Skeletal muscle cell (primary cell): ENCODE data around the gene DEGS1.
A peak's percentile ranks its signal among the peaks of the same experiment; 100 is the strongest.

ENCODE experiments used
- DNase-seq: peaks from one replicate; pipeline ENCODE4 v3.0.0-alpha.2; 2010; ENCODE audit warnings: low read depth
- H3K4me3 ChIP-seq: 2 replicates; pipeline ENCODE4 v1.5.1; 2011; ENCODE audit warnings: low read depth, mild to moderate bottlenecking, control low read depth, low read length, moderate library complexity

The DEGS1 gene

GRCh38 chr1:224178894-224179293 lies 4.1 kb upstream of the DEGS1 start:
- DNase-seq, result no peak
- H3K4me3 ChIP-seq, result no peak overlapping the region

GRCh38 chr1:224180783-224181452 lies 2.1 kb upstream of the DEGS1 start:
- H3K4me3 ChIP-seq, result no peak overlapping the region
- no peak for DNase-seq

GRCh38 chr1:224181453-224181810 lies 1.6 kb upstream of the DEGS1 start:
- H3K4me3 ChIP-seq, result no peak overlapping the region

GRCh38 chr1:224182057-224182865 lies 779 bp upstream of the DEGS1 start:
- DNase-seq, result no peak

More at GRCh38 chr1:224181453-224181810, 1.6 kb upstream of the DEGS1 start:
- no peak for DNase-seq

GRCh38 chr1:224183591-224184312 lies 712 bp downstream of the DEGS1 start:
- H3K4me3 ChIP-seq, result peak overlapping the region; percentile 72
- no peak for DNase-seq

More at GRCh38 chr1:224182057-224182865, 779 bp upstream of the DEGS1 start:
- peak overlapping the region; percentile 72 for H3K4me3 ChIP-seq

- DNase-seq, result no peak
- no peak overlapping the region for H3K4me3 ChIP-seq
Observed at GRCh38 chr1:224185208-224185607, 2.2 kb downstream of the DEGS1 start.

GRCh38 chr1:224188286-224188685 lies 5.2 kb downstream of the DEGS1 start:
- H3K4me3 ChIP-seq, result no peak overlapping the region
- DNase-seq, result no peak

GRCh38 chr1:224189561-224189960 lies 6.5 kb downstream of the DEGS1 start:
- no peak overlapping the region for H3K4me3 ChIP-seq
- DNase-seq, result no peak

GRCh38 chr1:224192082-224192788 lies 9.2 kb downstream of the DEGS1 start:
- DNase-seq, result no peak
- no peak overlapping the region for H3K4me3 ChIP-seq

GRCh38 chr1:224193319-224193966 lies 10.4 kb downstream of the DEGS1 start:
- no peak overlapping the region for H3K4me3 ChIP-seq
- DNase-seq, result no peak

GRCh38 chr1:224196813-224197600 lies 14.0 kb downstream of the DEGS1 start:
- H3K4me3 ChIP-seq, result no peak overlapping the region
- no peak for DNase-seq

- no peak for DNase-seq
- H3K4me3 ChIP-seq, result no peak overlapping the region
Observed at GRCh38 chr1:224198572-224198971, 15.5 kb downstream of the DEGS1 start.

GRCh38 chr1:224199679-224200078 lies 16.6 kb downstream of the DEGS1 start:
- H3K4me3 ChIP-seq, result no peak overlapping the region
- no peak for DNase-seq

- no peak for DNase-seq
Observed at GRCh38 chr1:224201383-224201782, 18.3 kb downstream of the DEGS1 start.

GRCh38 chr1:224201853-224202252 lies 18.8 kb downstream of the DEGS1 start:
- no peak for DNase-seq
- no peak overlapping the region for H3K4me3 ChIP-seq

More at GRCh38 chr1:224201383-224201782, 18.3 kb downstream of the DEGS1 start:
- H3K4me3 ChIP-seq, result no peak overlapping the region

GRCh38 chr1:224203243-224204016 lies 20.4 kb downstream of the DEGS1 start:
- DNase-seq, result peak; percentile 44
- no peak overlapping the region for H3K4me3 ChIP-seq

- peak overlapping the region; percentile 5 for H3K4me3 ChIP-seq
- DNase-seq, result peak; percentile 81
Observed at GRCh38 chr1:224205438-224205840, 22.4 kb downstream of the DEGS1 start.
